Measurements from ENCODE around the gene PRR18. TPM values are rescaled to one million over a fixed set of nuclear protein-coding genes. Genes with fewer than 3 reads are reported as not detected.

PRR18 gene
- total RNA-seq, 1 experiment from 2014 or later: not detected

DNA sequence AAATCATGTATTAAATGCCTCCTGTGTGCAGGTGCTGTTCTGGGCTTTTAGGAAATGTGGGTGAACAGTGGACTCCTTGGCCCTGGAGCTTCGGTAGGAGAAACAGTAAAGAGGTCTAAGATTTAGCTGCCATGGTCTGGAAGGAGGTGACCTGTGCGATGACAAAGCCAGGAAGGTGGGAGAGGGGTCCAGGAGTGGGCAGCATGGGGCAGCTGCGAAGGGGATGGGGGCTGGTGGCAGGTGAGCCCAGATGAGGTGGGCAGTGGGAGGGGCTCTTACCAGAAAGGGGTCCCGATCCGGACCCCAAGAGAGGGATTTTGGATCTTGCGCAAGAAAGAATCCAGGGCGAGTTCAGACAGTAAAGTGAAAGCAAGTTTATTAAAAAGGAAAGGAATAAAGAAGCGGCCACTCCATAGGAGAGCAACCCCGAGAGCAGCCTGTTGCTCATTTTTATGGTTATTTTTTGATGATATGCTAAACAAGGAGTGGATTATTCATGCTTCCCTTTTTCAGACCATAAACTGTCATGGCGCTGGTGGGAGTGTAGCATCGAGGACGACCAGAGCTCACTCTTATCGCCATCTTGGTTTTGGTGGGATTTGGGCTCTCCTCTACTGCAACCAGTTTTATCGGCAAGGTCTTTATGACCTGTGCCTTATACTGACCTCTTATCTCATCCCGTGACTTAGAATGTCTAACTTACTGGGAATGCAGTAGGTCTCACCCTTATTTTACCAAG lies 38.7 kb downstream of the PRR18 start:
- H3K4me2 ChIP-seq (ENCODE audit: low read length): no peak overlapping the region

GRCh38 chr6:166268431-166268830 lies 39.8 kb downstream of the PRR18 start:
- intact Hi-C loops (cut with micrococcal nuclease): no loop called here
- H3K4me2 ChIP-seq (ENCODE audit: low read length): no peak overlapping the region
- no peaks in the 10 kb centered on the region for H3F3A ChIP-seq (ENCODE audit: low read length, unreplicated experiment)
- no peaks in the 10 kb centered on the region for H4K20me1 ChIP-seq (ENCODE audit: low read length)
- no peak for ATAC-seq
- no peak overlapping the region for H2AFZ ChIP-seq (ENCODE audit: low read length)
- no peaks in the 10 kb centered on the region for H3K27me3 ChIP-seq (ENCODE audit: low read length)
- no peaks in the 10 kb centered on the region for H3K9me2 ChIP-seq (replicated peaks; ENCODE audit: low read length)
- DNase-seq: no peak
- H3K36me3 ChIP-seq (ENCODE audit: low read depth, low read length): no peaks in the 10 kb centered on the region
- H3K9ac ChIP-seq (ENCODE audit: low read length): no peak overlapping the region
- BruUV-seq (replicated peaks): no TSS peak
- TF ChIP-seq EZH2 (IDR thresholded peaks at IDR 0.05; ENCODE audit: low read length, unreplicated experiment): no peak
- TF ChIP-seq, protein P1, sequence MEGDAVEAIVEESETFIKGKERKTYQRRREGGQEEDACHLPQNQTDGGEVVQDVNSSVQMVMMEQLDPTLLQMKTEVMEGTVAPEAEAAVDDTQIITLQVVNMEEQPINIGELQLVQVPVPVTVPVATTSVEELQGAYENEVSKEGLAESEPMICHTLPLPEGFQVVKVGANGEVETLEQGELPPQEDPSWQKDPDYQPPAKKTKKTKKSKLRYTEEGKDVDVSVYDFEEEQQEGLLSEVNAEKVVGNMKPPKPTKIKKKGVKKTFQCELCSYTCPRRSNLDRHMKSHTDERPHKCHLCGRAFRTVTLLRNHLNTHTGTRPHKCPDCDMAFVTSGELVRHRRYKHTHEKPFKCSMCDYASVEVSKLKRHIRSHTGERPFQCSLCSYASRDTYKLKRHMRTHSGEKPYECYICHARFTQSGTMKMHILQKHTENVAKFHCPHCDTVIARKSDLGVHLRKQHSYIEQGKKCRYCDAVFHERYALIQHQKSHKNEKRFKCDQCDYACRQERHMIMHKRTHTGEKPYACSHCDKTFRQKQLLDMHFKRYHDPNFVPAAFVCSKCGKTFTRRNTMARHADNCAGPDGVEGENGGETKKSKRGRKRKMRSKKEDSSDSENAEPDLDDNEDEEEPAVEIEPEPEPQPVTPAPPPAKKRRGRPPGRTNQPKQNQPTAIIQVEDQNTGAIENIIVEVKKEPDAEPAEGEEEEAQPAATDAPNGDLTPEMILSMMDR (conservative IDR thresholded peaks at IDR 0.05; ENCODE audit: low read depth, low read length): no peak
- no peak for TF ChIP-seq EZH2phosphoT487 (IDR thresholded peaks at IDR 0.05; ENCODE audit: borderline replicate concordance, low read length)
- ChIA-PET POLR2A (ENCODE audit: unreplicated experiment) (no interaction called here), CTCF (no interaction called here)
- H3K9me3 ChIP-seq (ENCODE audit: low read length): no peaks in the 10 kb centered on the region
- H3K27ac ChIP-seq (ENCODE audit: low read length): no peak overlapping the region
- no peaks in the 10 kb centered on the region for H3K79me2 ChIP-seq (ENCODE audit: low read length)
- H3K4me1 ChIP-seq (ENCODE audit: insufficient read depth, low read length): no peaks in the 10 kb centered on the region
- H3K4me3 ChIP-seq (ENCODE audit: low read length): no peak overlapping the region

More for the DNA sequence above, 38.7 kb downstream of the PRR18 start:
- H3K9me3 ChIP-seq (ENCODE audit: low read length): no peaks in the 10 kb centered on the region
- H3K4me3 ChIP-seq (ENCODE audit: low read length): no peak overlapping the region
- CTCF ChIA-PET: no interaction called here
- H3K9me2 ChIP-seq (replicated peaks; ENCODE audit: low read length): no peaks in the 10 kb centered on the region
- POLR2A ChIA-PET (ENCODE audit: unreplicated experiment): no interaction called here
- H4K20me1 ChIP-seq (ENCODE audit: low read length): no peaks in the 10 kb centered on the region
- no peaks in the 10 kb centered on the region for H3K79me2 ChIP-seq (ENCODE audit: low read length)
- BruUV-seq (replicated peaks): no TSS peak
- H3K27ac ChIP-seq (ENCODE audit: low read length): no peak overlapping the region
- no peak overlapping the region for H3K9ac ChIP-seq (ENCODE audit: low read length)
- H3K4me1 ChIP-seq (ENCODE audit: insufficient read depth, low read length): no peaks in the 10 kb centered on the region
- no peaks in the 10 kb centered on the region for H3K36me3 ChIP-seq (ENCODE audit: low read depth, low read length)
- H3F3A ChIP-seq (ENCODE audit: low read length, unreplicated experiment): no peaks in the 10 kb centered on the region
- ATAC-seq (no peak), DNase-seq (no peak)
- TF ChIP-seq EZH2 (IDR thresholded peaks at IDR 0.05; ENCODE audit: low read length, unreplicated experiment): no peak
- no peak for TF ChIP-seq EZH2phosphoT487 (IDR thresholded peaks at IDR 0.05; ENCODE audit: borderline replicate concordance, low read length)
- TF ChIP-seq, protein P1 (conservative IDR thresholded peaks at IDR 0.05; ENCODE audit: low read depth, low read length): no peak
- H3K27me3 ChIP-seq (ENCODE audit: low read length): no peaks in the 10 kb centered on the region
- H2AFZ ChIP-seq (ENCODE audit: low read length): no peak overlapping the region
- intact Hi-C loops (cut with micrococcal nuclease): no loop called here

- Histone ChIP-seq H3K9me3 (ENCODE audit: low read length) (no peaks in the 10 kb centered on the region), H3K4me2 (ENCODE audit: low read length) (no peak overlapping the region), H3K9ac (ENCODE audit: low read length) (no peak overlapping the region), H3K36me3 (ENCODE audit: low read depth, low read length) (no peaks in the 10 kb centered on the region), H3K27me3 (ENCODE audit: low read length) (no peaks in the 10 kb centered on the region), H3K79me2 (ENCODE audit: low read length) (no peaks in the 10 kb centered on the region), H3K4me1 (ENCODE audit: insufficient read depth, low read length) (no peaks in the 10 kb centered on the region), H3K9me2 (replicated peaks; ENCODE audit: low read length) (no peaks in the 10 kb centered on the region), H3K4me3 (ENCODE audit: low read length) (no peak overlapping the region), H2AFZ (ENCODE audit: low read length) (no peak overlapping the region), H4K20me1 (ENCODE audit: low read length) (no peaks in the 10 kb centered on the region), H3K27ac (ENCODE audit: low read length) (no peak overlapping the region), H3F3A (ENCODE audit: low read length, unreplicated experiment) (no peaks in the 10 kb centered on the region)
- ATAC-seq (no peak), DNase-seq (no peak)
- POLR2A ChIA-PET (ENCODE audit: unreplicated experiment): no interaction called here
- TF ChIP-seq EZH2 (IDR thresholded peaks at IDR 0.05; ENCODE audit: low read length, unreplicated experiment) (no peak), EZH2phosphoT487 (IDR thresholded peaks at IDR 0.05; ENCODE audit: borderline replicate concordance, low read length) (no peak)
- TF ChIP-seq, protein P1 (conservative IDR thresholded peaks at IDR 0.05; ENCODE audit: low read depth, low read length): no peak
- no TSS peak for BruUV-seq (replicated peaks)
- CTCF ChIA-PET: no interaction called here
- intact Hi-C loops (cut with micrococcal nuclease): no loop called here
Measured at GRCh38 chr6:166267526-166267925, 40.7 kb downstream of the PRR18 start.

Measured in PC-3 (cell line).